Mammary epithelial cell (primary cell): ENCODE measurements around the gene BICRA.

Source experiments
- CTCF ChIP-seq, 2 donors: IDR thresholded peaks in 1 of 2; conservative IDR thresholded peaks in 1 of 2; 2 replicates each; pipeline ENCODE4 v1.5.1; 2011 to 2012; ENCODE audit warnings: inconsistent platforms in 2 of 2, low read length in 2 of 2, mild to moderate bottlenecking in 2 of 2, control low read depth in 1 of 2, low read depth in 1 of 2; ENCODE audit not compliant: insufficient read depth in 1 of 2; ENCODE audit errors: extremely low read depth in 1 of 2
- EZH2 ChIP-seq: IDR thresholded peaks from 2 replicates; pipeline ENCODE4 v1.6.1; 2012; ENCODE audit warnings: low read length, inconsistent platforms, borderline replicate concordance

GRCh38 chr19:47661611-47662010, 52.7 kb downstream of the BICRA start:
- TF ChIP-seq CTCF (conservative IDR thresholded peaks at IDR 0.05 in 1 of 2, IDR thresholded peaks at IDR 0.05 in 1 of 2; ENCODE audit: extremely low read depth in 1 of 2, insufficient read depth in 1 of 2, low read depth in 1 of 2, low read length in 2 of 2), result no peak
- TF ChIP-seq EZH2, result no peak
